Caki2 (cell line): ENCODE measurements around the gene NKIRAS2. TPM values are rescaled to one million over a fixed set of nuclear protein-coding genes. Genes with fewer than 3 reads are reported as not detected.
"Not testable (repeated sequence)": the region's sequence is repeated elsewhere in the genome, so short reads cannot be mapped to it uniquely, and the experiment has no call there.

Experiments used
- DNase-seq: peaks from one replicate; pipeline ENCODE4 v3.0.0-alpha.2; 2015; ENCODE audit warnings: low read depth
- in situ Hi-C: cut with HindIII; loops from 2 replicates; pipeline ENCODE4 v1.10.0; 2016; ENCODE audit warnings: low sequenced_read_pairs, low pct_unique_long_range_greater_than_20kb, mixed read lengths
- total RNA-seq: library from RNA; depleted of rRNA; stranded (reverse); fragments of >200 nt; shearing (Covaris generic); gene quantifications from 2 replicates; pipeline ENCODE4 v1.2.3, GENCODE V29; 2014; ENCODE audit warnings: low replicate concordance

The NKIRAS2 gene
- total RNA-seq, 1 experiment from 2014 or later = 77.5 TPM

GRCh38 chr17:41988418-41988817 is 31.5 kb upstream of the NKIRAS2 start:
- in situ Hi-C loops = loop anchor here (25.0 kb wide), 1 partner anchor 276 kb away; the partner anchor contains the start of gene GAST
- DNase-seq = no peak

- DNase-seq = no peak
- in situ Hi-C loops = loop anchor here (25.0 kb wide), 1 partner anchor 278 kb away; the partner anchor contains the start of gene GAST
Observed at GRCh38 chr17:41989702-41990419, 30.0 kb upstream of the NKIRAS2 start.

- in situ Hi-C loops = loop anchor here (25.0 kb wide), 1 partner anchor 280 kb away; the partner anchor contains the start of gene GAST
- DNase-seq = no peak
Observed at GRCh38 chr17:41992576-41992975, 27.3 kb upstream of the NKIRAS2 start.

- in situ Hi-C loops = loop anchor here (25.0 kb wide), 1 partner anchor 285 kb away; the partner anchor contains the start of gene GAST
Observed at GRCh38 chr17:41996855-41997164, 23.1 kb upstream of the NKIRAS2 start.

GRCh38 chr17:41998497-41998896 is 21.4 kb upstream of the NKIRAS2 start:
- in situ Hi-C loops = loop anchor here (25.0 kb wide), 1 partner anchor 286 kb away; the partner anchor contains the start of gene GAST
- DNase-seq = no peak

More at GRCh38 chr17:41996855-41997164, 23.1 kb upstream of the NKIRAS2 start:
- no peak for DNase-seq

GRCh38 chr17:42000413-42001133 is 19.3 kb upstream of the NKIRAS2 start:
- in situ Hi-C loops = no loop called here
- DNase-seq = no peak

- in situ Hi-C loops = no loop called here
- DNase-seq = no peak
Observed at GRCh38 chr17:42001729-42002128, 18.2 kb upstream of the NKIRAS2 start.

GRCh38 chr17:42002175-42002791 is 17.6 kb upstream of the NKIRAS2 start:
- no peak for DNase-seq
- in situ Hi-C loops = no loop called here

- in situ Hi-C loops = no loop called here
- DNase-seq = no peak
Observed at GRCh38 chr17:42002792-42003301, 17.0 kb upstream of the NKIRAS2 start.

GRCh38 chr17:42005166-42005565 is 14.7 kb upstream of the NKIRAS2 start:
- DNase-seq = no peak
- in situ Hi-C loops = no loop called here

- in situ Hi-C loops = no loop called here
- DNase-seq = no peak
Observed at GRCh38 chr17:42009170-42009569, 10.7 kb upstream of the NKIRAS2 start.

- DNase-seq, in situ Hi-C loops: not testable (repeated sequence)
Observed at GRCh38 chr17:42010266-42010680, 9.6 kb upstream of the NKIRAS2 start.

- in situ Hi-C loops = no loop called here
Observed at GRCh38 chr17:42010898-42011516, 8.9 kb upstream of the NKIRAS2 start.

GRCh38 chr17:42012363-42012762 is 7.5 kb upstream of the NKIRAS2 start:
- in situ Hi-C loops, DNase-seq: not testable (repeated sequence)

More at GRCh38 chr17:42010898-42011516, 8.9 kb upstream of the NKIRAS2 start:
- no peak for DNase-seq

GRCh38 chr17:42013740-42014139 is 6.2 kb upstream of the NKIRAS2 start:
- in situ Hi-C loops, DNase-seq: not testable (repeated sequence)

- in situ Hi-C loops = no loop called here
- DNase-seq = no peak
Observed at GRCh38 chr17:42016411-42016831, 3.5 kb upstream of the NKIRAS2 start.

- in situ Hi-C loops = no loop called here
- DNase-seq = peak; percentile 92
Observed at GRCh38 chr17:42016941-42017865, 2.7 kb upstream of the NKIRAS2 start, which contains the start of gene DNAJC7. Gene DNAJC7 (minus strand): TSS chr17:42017439. CDS start chr17:42017416, 23 bp downstream.
